Prostate gland (tissue), 2 donors: ENCODE data around the gene SWSAP1. TPM values are rescaled to one million over a fixed set of nuclear protein-coding genes. Genes with fewer than 3 reads are reported as not detected.

ENCODE experiments used
- DNase-seq: peaks from one replicate; pipeline ENCODE4 v3.0.0-alpha.2; 2019; ENCODE audit warnings: low spot score
- H3K27ac ChIP-seq, 2 donors: fragments of 200-600 bp; sonication (generic); 2 replicates each; pipeline ENCODE4 v1.5.1; 2017 to 2019
- H3K27me3 ChIP-seq: fragments of 200-600 bp; sonication (generic); replicated peaks from 2 replicates; pipeline ENCODE4 v1.5.1; 2019; ENCODE audit not compliant: insufficient read depth
- H3K36me3 ChIP-seq, 2 donors: fragments of 200-600 bp; sonication (generic); 1 replicate in 1 of 2; 2 replicates in 1 of 2; pipeline versions ENCODE4 v1.5.1 to v1.8.1; 2017 to 2019
- H3K4me1 ChIP-seq: fragments of 200-600 bp; sonication (generic); replicated peaks from 2 replicates; pipeline ENCODE4 v1.5.1; 2019
- H3K4me3 ChIP-seq, 2 donors: fragments of 200-600 bp; sonication (generic); 2 replicates each; pipeline ENCODE4 v1.5.1; 2017 to 2019
- H3K9me3 ChIP-seq: fragments of 200-600 bp; sonication (generic); 2 replicates; pipeline ENCODE4 v1.5.1; 2017
- POLR2A ChIP-seq: fragments of 450-650 bp; IDR thresholded peaks from one replicate; pipeline ENCODE4 v1.6.1; 2016; ENCODE audit warnings: antibody characterized with exemption, mild to moderate bottlenecking
- POLR2AphosphoS5 ChIP-seq: sonication (generic); formaldehyde crosslinking; IDR thresholded peaks from one replicate; pipeline ENCODE4 v1.6.1; 2017; ENCODE audit warnings: antibody characterized with exemption
- WGBS: methylation state at CpG from one replicate; pipeline ENCODE4 v1.1.5; 2018; 5-methylcytosine and 5-hydroxymethylcytosine counted together
- intact Hi-C: fragments of 100-400 bp; cut with DNase I; formaldehyde crosslinking; loops from one replicate; pipeline ENCODE4 v1.14.2; 2022
- total RNA-seq, 2 donors: library from RNA; depleted of rRNA; stranded (reverse); fragments of >200 nt; gene quantifications; one replicate each; pipeline ENCODE4 v1.1.0, GENCODE V29; 2016
- TF ChIP-seq, protein P1 (sequence below), 4 experiments: fragments of 200-600 bp in 2 of 4; fragments of 450-650 bp in 2 of 4; sonication (generic) in 2 of 4; IDR thresholded peaks; 1 replicate in 3 of 4; 2 replicates in 1 of 4; pipeline ENCODE4 v1.5.1; 2016 to 2019; ENCODE audit warnings: antibody characterized with exemption in 4 of 4, mild to moderate bottlenecking in 2 of 4, moderate library complexity in 2 of 4

SWSAP1 gene
- total RNA-seq, 2 donors from 2014 or later, result 4.1 to 6.3 TPM

DNA sequence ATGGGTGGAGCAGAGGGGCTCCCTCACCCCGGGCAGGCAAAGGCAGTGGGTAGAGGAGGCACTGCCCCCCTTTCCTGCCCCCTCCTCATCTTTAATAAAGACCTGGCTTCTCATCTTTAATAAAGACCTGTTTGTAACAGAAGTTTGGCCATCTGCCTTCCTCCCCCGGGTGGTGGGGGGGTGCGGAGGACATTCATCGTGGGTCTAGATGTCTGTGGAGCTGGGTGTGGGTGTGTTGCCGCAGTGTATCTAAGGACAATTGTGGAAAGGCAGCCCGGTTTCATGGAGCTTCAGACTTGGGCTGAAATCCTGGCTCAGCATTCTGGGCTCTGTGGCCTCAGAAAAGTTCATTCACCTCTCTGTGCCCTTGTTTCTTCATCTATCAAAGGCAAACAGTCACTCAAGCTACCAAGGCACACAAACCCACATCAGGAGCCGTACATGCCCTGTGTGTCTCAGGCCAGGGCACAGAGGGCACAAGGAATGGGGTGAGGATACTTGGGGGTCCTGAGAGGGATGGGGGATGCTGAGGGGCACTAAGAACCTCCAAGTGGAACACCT is 8.8 kb upstream of the SWSAP1 start:
- intact Hi-C loops, result no loop called here
- H3K4me3 ChIP-seq, result no peak overlapping the region
- no peak overlapping the region for H3K27ac ChIP-seq
- no peaks in the 10 kb centered on the region for H3K4me1 ChIP-seq
- DNase-seq, result no peak
- peaks cover 0 to 5% of the 10 kb centered on the region in 2 donors for H3K36me3 ChIP-seq
- no peaks in the 10 kb centered on the region for H3K9me3 ChIP-seq
- no peaks in the 10 kb centered on the region for H3K27me3 ChIP-seq
- 55% methylated on average over 7 of the region's 7 CpGs for WGBS
- TF ChIP-seq, protein P1, sequence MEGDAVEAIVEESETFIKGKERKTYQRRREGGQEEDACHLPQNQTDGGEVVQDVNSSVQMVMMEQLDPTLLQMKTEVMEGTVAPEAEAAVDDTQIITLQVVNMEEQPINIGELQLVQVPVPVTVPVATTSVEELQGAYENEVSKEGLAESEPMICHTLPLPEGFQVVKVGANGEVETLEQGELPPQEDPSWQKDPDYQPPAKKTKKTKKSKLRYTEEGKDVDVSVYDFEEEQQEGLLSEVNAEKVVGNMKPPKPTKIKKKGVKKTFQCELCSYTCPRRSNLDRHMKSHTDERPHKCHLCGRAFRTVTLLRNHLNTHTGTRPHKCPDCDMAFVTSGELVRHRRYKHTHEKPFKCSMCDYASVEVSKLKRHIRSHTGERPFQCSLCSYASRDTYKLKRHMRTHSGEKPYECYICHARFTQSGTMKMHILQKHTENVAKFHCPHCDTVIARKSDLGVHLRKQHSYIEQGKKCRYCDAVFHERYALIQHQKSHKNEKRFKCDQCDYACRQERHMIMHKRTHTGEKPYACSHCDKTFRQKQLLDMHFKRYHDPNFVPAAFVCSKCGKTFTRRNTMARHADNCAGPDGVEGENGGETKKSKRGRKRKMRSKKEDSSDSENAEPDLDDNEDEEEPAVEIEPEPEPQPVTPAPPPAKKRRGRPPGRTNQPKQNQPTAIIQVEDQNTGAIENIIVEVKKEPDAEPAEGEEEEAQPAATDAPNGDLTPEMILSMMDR (IDR thresholded peaks at IDR 0.05), result no peak
- TF ChIP-seq POLR2A (no peak), POLR2AphosphoS5 (no peak)

DNA sequence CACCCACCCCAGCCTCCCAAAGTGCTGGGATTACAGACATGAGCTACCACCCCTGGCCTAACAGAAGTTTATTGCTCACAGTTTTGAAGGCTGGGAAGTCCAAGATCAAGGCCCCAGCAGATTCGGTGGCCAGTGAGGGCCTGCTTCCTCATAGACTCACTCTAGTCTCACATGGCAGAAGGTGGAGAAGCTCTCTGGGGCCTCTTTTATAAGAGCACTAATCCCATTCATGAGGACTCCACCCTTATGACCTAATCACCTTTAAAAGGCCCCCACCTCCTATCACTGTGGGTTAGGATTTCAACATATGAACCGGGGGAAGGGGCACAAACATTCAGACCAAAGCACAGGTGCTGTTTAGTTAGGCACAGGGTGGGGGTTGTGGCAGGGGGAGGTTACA is 6.9 kb upstream of the SWSAP1 start:
- Histone ChIP-seq H3K27me3 (no peaks in the 10 kb centered on the region), H3K27ac (no peak overlapping the region), H3K36me3 (peaks cover 0 to 5% of the 10 kb centered on the region in 2 donors), H3K4me3 (no peak overlapping the region), H3K9me3 (no peaks in the 10 kb centered on the region), H3K4me1 (no peaks in the 10 kb centered on the region)
- no peak for DNase-seq
- WGBS, result 74% methylated on average over 2 of the region's 2 CpGs
- TF ChIP-seq, protein P1 (IDR thresholded peaks at IDR 0.05), result no peak
- intact Hi-C loops, result no loop called here

DNA sequence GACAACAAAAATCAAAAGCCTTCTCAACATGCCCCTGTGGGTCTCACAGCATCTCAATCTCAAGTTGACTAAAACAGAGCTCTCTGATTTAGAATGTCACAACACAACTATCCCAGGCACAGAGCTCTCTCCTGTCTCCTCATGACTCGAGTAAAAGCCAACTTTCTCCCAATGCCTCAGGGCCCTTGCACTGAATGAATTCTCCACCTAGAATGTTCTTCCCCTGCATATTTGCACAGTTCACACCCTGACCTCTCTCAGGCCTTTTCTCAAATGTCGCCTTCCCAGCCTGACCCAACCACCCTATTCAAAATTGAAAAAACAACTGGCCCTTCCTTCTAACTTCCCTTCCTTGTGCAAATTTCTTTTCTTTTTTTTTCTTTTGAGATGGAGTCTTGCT is 3.7 kb upstream of the SWSAP1 start:
- intact Hi-C loops, result no loop called here
- no peaks in the 10 kb centered on the region for H3K9me3 ChIP-seq
- H3K27ac ChIP-seq, result no peak overlapping the region
- H3K4me3 ChIP-seq, result no peak overlapping the region
- no peak for TF ChIP-seq POLR2AphosphoS5
- TF ChIP-seq POLR2A, result no peak
- TF ChIP-seq, protein P1 (IDR thresholded peaks at IDR 0.05), result no peak
- H3K4me1 ChIP-seq, result peaks cover 3% of the 10 kb centered on the region
- H3K27me3 ChIP-seq, result no peaks in the 10 kb centered on the region
- WGBS, result 89% methylated on average over 2 of the region's 2 CpGs
- no peak for DNase-seq
- H3K36me3 ChIP-seq, result peaks cover 0 to 2% of the 10 kb centered on the region in 2 donors

DNA sequence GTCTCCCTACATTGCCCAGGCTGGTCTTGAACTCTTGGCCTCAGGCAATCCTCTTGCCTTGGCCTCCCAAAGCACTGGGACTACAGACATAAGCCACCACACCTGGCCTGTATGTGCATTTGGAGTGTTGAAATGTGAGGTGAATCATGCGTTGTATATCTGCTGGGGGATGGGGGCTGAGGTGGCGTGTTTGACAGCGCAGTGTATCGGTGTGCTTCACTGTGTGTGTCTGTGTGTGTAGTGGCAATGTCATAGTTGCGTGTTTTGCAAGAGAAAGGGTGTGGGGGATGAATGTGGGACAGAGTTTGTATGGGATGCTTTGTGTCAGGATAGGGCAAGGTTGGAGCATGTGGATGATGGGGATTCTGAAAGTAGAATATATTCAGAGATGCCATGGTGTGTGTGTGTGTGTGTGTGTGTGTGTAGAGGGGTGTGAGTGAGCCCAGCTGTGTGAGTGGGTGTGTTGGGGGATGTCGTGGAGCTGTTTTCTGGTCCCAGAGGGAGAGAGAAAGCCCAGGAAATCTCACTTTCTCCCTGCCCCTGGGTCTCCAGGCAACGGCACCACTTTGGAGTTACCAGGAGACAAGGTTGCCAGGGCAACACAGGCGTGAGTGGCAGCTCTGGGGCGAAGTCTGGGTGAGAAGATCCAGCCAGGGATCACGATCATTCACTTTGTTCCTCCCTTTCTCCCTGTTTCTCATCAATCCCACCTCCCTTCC is 1.1 kb upstream of the SWSAP1 start:
- TF ChIP-seq POLR2AphosphoS5, result no peak
- TF ChIP-seq, protein P1 (IDR thresholded peaks at IDR 0.05), result no peak
- TF ChIP-seq POLR2A, result no peak
- H3K4me3 ChIP-seq, result no peak overlapping the region
- H3K27me3 ChIP-seq, result no peaks in the 10 kb centered on the region
- 57% methylated on average over 10 of the region's 10 CpGs for WGBS
- peaks cover 7% of the 10 kb centered on the region for H3K4me1 ChIP-seq
- no peaks in the 10 kb centered on the region for H3K9me3 ChIP-seq
- peaks cover 0 to 2% of the 10 kb centered on the region in 2 donors for H3K36me3 ChIP-seq
- intact Hi-C loops, result no loop called here
- H3K27ac ChIP-seq, result no peak overlapping the region
- no peak for DNase-seq
